MM.1S (cell line): ENCODE results near the gene KRTAP9-3.

Experiments used
- DNase-seq: peaks from one replicate; pipeline ENCODE4 v3.0.0-alpha.2; 2015
- H2AFZ ChIP-seq: fragments of 300-600 bp; sonication (generic); 2 replicates; pipeline ENCODE4 v1.6.0; 2016; ENCODE audit warnings: antibody characterized with exemption, low read length
- H3F3A ChIP-seq: fragments of 300-600 bp; sonication (generic); 2 replicates; pipeline ENCODE4 v1.6.1; 2016; ENCODE audit warnings: mild to moderate bottlenecking, antibody characterized with exemption, low read length, moderate library complexity, mixed read lengths; ENCODE audit not compliant: insufficient read depth
- H3K27ac ChIP-seq: fragments of 300-600 bp; sonication (generic); 2 replicates; pipeline ENCODE4 v1.5.1; 2016; ENCODE audit warnings: mild to moderate bottlenecking, low read length
- H3K27me3 ChIP-seq: fragments of 300-600 bp; sonication (generic); replicated peaks from 2 replicates; pipeline ENCODE4 v1.6.0; 2016; ENCODE audit warnings: low read length; ENCODE audit not compliant: insufficient read depth
- H3K36me3 ChIP-seq: fragments of 300-600 bp; sonication (generic); replicated peaks from 2 replicates; pipeline ENCODE4 v1.6.1; 2016; ENCODE audit warnings: mild to moderate bottlenecking, low read length, mixed read lengths; ENCODE audit not compliant: insufficient read depth
- H3K4me1 ChIP-seq: fragments of 300-600 bp; sonication (generic); 2 replicates; pipeline ENCODE4 v1.6.1; 2016; ENCODE audit warnings: low read length, mixed read lengths
- H3K4me2 ChIP-seq: fragments of 300-600 bp; sonication (generic); 2 replicates; pipeline ENCODE4 v1.6.0; 2016; ENCODE audit warnings: low read depth, low read length
- H3K4me3 ChIP-seq: fragments of 300-600 bp; sonication (generic); 2 replicates; pipeline ENCODE4 v1.5.1; 2016; ENCODE audit warnings: low read length, mixed read lengths
- H3K79me2 ChIP-seq: fragments of 300-600 bp; sonication (generic); 2 replicates; pipeline ENCODE4 v1.6.1; 2016; ENCODE audit warnings: mixed run types, low read length, mixed read lengths
- H3K9ac ChIP-seq: fragments of 300-600 bp; sonication (generic); 2 replicates; pipeline ENCODE4 v1.6.1; 2016; ENCODE audit warnings: low read length, mixed read lengths
- H3K9me2 ChIP-seq: fragments of 300-600 bp; sonication (generic); replicated peaks from 2 replicates; pipeline ENCODE4 v1.6.1; 2016; ENCODE audit warnings: mild to moderate bottlenecking, low read length, mixed read lengths; ENCODE audit not compliant: insufficient read depth
- H3K9me3 ChIP-seq: fragments of 300-600 bp; sonication (generic); replicated peaks from 2 replicates; pipeline ENCODE4 v1.6.1; 2016; ENCODE audit warnings: mild to moderate bottlenecking, low read length, mixed read lengths; ENCODE audit not compliant: insufficient read depth
- H4K20me1 ChIP-seq: fragments of 300-600 bp; sonication (generic); 2 replicates; pipeline ENCODE4 v1.6.1; 2016; ENCODE audit warnings: mild to moderate bottlenecking, low read length, moderate library complexity, mixed read lengths; ENCODE audit not compliant: insufficient read depth
- CTCF ChIP-seq: fragments of 300-600 bp; sonication (generic); IDR thresholded peaks from 2 replicates; pipeline ENCODE4 v1.5.1; 2016; ENCODE audit warnings: antibody characterized with exemption, low read length, mixed read lengths
- EZH2 ChIP-seq: fragments of 300-600 bp; sonication (generic); optimal IDR thresholded peaks from 2 replicates; pipeline ENCODE3; 2017; ENCODE audit warnings: low read depth, mild to moderate bottlenecking, antibody characterized with exemption, low read length, mixed read lengths
- EZH2phosphoT487 ChIP-seq: fragments of 300-600 bp; sonication (generic); IDR thresholded peaks from 2 replicates; pipeline ENCODE4 v1.6.1; 2018; ENCODE audit warnings: antibody characterized with exemption, low read length

KRTAP9-3 gene

GRCh38 chr17:41256291-41256685 is 24.0 kb downstream of the KRTAP9-3 start:
- TF ChIP-seq EZH2phosphoT487 (no peak), EZH2 (no peak), CTCF (no peak)
- H3K27me3 ChIP-seq = no peaks in the 10 kb centered on the region
- H4K20me1 ChIP-seq = no peaks in the 10 kb centered on the region
- H3K9me3 ChIP-seq = no peaks in the 10 kb centered on the region
- H2AFZ ChIP-seq = no peak overlapping the region
- no peaks in the 10 kb centered on the region for H3K79me2 ChIP-seq
- no peak overlapping the region for H3K4me3 ChIP-seq
- H3K4me2 ChIP-seq = no peak overlapping the region
- no peaks in the 10 kb centered on the region for H3F3A ChIP-seq
- H3K27ac ChIP-seq = no peak overlapping the region
- no peaks in the 10 kb centered on the region for H3K36me3 ChIP-seq
- no peak for DNase-seq
- no peaks in the 10 kb centered on the region for H3K9me2 ChIP-seq
- no peaks in the 10 kb centered on the region for H3K4me1 ChIP-seq
- H3K9ac ChIP-seq = no peak overlapping the region

- Histone ChIP-seq H3K9ac (no peak overlapping the region), H3K79me2 (no peaks in the 10 kb centered on the region), H3K4me2 (no peak overlapping the region), H3K9me3 (no peaks in the 10 kb centered on the region), H3K36me3 (no peaks in the 10 kb centered on the region), H3K9me2 (no peaks in the 10 kb centered on the region), H3K4me1 (no peaks in the 10 kb centered on the region), H4K20me1 (no peaks in the 10 kb centered on the region), H3K27me3 (no peaks in the 10 kb centered on the region), H2AFZ (no peak overlapping the region), H3K4me3 (no peak overlapping the region), H3K27ac (no peak overlapping the region), H3F3A (no peaks in the 10 kb centered on the region)
- no peak for TF ChIP-seq EZH2phosphoT487
- no peak for TF ChIP-seq EZH2
- no peak for TF ChIP-seq CTCF
- no peak for DNase-seq
Measured at GRCh38 chr17:41258406-41258805, 26.2 kb downstream of the KRTAP9-3 start.

- no peaks in the 10 kb centered on the region for H3K9me2 ChIP-seq
- no peak overlapping the region for H3K4me2 ChIP-seq
- no peak overlapping the region for H3K27ac ChIP-seq
- H3K4me1 ChIP-seq = no peaks in the 10 kb centered on the region
- H4K20me1 ChIP-seq = no peaks in the 10 kb centered on the region
- no peaks in the 10 kb centered on the region for H3K36me3 ChIP-seq
- H3K9me3 ChIP-seq = no peaks in the 10 kb centered on the region
- no peak overlapping the region for H3K9ac ChIP-seq
- TF ChIP-seq EZH2 (no peak), CTCF (no peak), EZH2phosphoT487 (no peak)
- H2AFZ ChIP-seq = no peak overlapping the region
- no peak overlapping the region for H3K4me3 ChIP-seq
- H3K27me3 ChIP-seq = no peaks in the 10 kb centered on the region
- DNase-seq = no peak
- no peaks in the 10 kb centered on the region for H3F3A ChIP-seq
- H3K79me2 ChIP-seq = no peaks in the 10 kb centered on the region
Measured at GRCh38 chr17:41263212-41263611, 31.0 kb downstream of the KRTAP9-3 start.

- Histone ChIP-seq H3K9me2 (no peaks in the 10 kb centered on the region), H3K4me2 (no peak overlapping the region), H4K20me1 (no peaks in the 10 kb centered on the region), H3K4me1 (no peaks in the 10 kb centered on the region), H3K4me3 (no peak overlapping the region), H3K36me3 (no peaks in the 10 kb centered on the region), H3K9me3 (no peaks in the 10 kb centered on the region), H3K9ac (no peak overlapping the region), H2AFZ (no peak overlapping the region), H3F3A (no peaks in the 10 kb centered on the region), H3K79me2 (no peaks in the 10 kb centered on the region), H3K27me3 (no peaks in the 10 kb centered on the region), H3K27ac (no peak overlapping the region)
- no peak for DNase-seq
- TF ChIP-seq CTCF (no peak), EZH2 (no peak), EZH2phosphoT487 (no peak)
Measured at GRCh38 chr17:41264599-41264998, 32.4 kb downstream of the KRTAP9-3 start.
